ENCODE measurements around the gene APBA2. TPM values are rescaled to one million over a fixed set of nuclear protein-coding genes. Genes with fewer than 3 reads are reported as not detected.

Gene APBA2
- total RNA-seq, 1 donor from 2014 or later, result 5.3 TPM

GRCh38 chr15:28952666-28953491 is 67.1 kb downstream of the APBA2 start:
- Histone ChIP-seq H3K27me3 (ENCODE audit: control insufficient read depth, insufficient read depth, low read length) (no peaks in the 10 kb centered on the region), H3K36me3 (ENCODE audit: control insufficient read depth, insufficient read depth, low read length) (no peaks in the 10 kb centered on the region), H3K4me3 (ENCODE audit: low read depth, low read length) (no peak overlapping the region)
- TF ChIP-seq CTCF (IDR thresholded peaks at IDR 0.05; ENCODE audit: insufficient read depth, low read length, severe bottlenecking), result no peak
- DNase-seq (ENCODE audit: low read depth), result no peak
- no peak for FAIRE-seq

DNA sequence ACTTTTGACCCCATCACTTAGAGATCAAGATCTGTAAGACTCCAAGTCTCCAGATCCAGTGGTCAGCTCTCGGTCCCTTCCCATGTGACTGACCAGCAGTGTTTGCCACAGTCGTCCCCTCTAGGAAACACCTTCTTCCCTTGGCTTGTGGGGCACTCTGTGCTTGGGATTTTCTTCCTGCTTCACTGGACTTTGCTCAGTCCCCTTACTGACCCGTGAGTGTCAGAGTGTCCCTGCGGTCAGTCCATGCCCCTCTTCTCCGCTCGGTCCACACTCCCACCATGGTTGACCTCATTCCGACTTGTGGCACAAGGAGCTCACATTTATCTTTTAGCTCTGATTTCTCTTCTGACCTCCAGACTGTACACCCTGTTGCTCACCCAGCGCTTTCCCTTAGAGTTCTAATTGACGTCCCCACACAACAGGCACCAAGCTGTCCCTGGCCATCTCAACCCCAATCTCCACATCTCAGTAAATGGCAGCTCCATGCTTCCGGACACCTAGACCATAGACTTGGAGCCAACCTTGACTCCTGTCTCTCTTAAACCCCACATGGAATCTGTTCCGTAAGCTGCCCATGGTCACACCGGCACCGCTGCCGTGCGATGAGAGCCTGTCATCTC is 67.9 kb downstream of the APBA2 start:
- Histone ChIP-seq H3K36me3 (ENCODE audit: control insufficient read depth, insufficient read depth, low read length) (no peaks in the 10 kb centered on the region), H3K4me3 (ENCODE audit: low read depth, low read length) (no peak overlapping the region), H3K27me3 (ENCODE audit: control insufficient read depth, insufficient read depth, low read length) (no peaks in the 10 kb centered on the region)
- DNase-seq (ENCODE audit: low read depth), result no peak
- no peak for TF ChIP-seq CTCF (IDR thresholded peaks at IDR 0.05; ENCODE audit: insufficient read depth, low read length, severe bottlenecking)
- FAIRE-seq, result no peak

- Histone ChIP-seq H3K36me3 (ENCODE audit: control insufficient read depth, insufficient read depth, low read length) (no peaks in the 10 kb centered on the region), H3K4me3 (ENCODE audit: low read depth, low read length) (no peak overlapping the region), H3K27me3 (ENCODE audit: control insufficient read depth, insufficient read depth, low read length) (no peaks in the 10 kb centered on the region)
- DNase-seq (ENCODE audit: low read depth) (no peak), FAIRE-seq (no peak)
- TF ChIP-seq CTCF (IDR thresholded peaks at IDR 0.05; ENCODE audit: insufficient read depth, low read length, severe bottlenecking), result no peak
Observed at GRCh38 chr15:28954466-28955159, 68.8 kb downstream of the APBA2 start.

DNA sequence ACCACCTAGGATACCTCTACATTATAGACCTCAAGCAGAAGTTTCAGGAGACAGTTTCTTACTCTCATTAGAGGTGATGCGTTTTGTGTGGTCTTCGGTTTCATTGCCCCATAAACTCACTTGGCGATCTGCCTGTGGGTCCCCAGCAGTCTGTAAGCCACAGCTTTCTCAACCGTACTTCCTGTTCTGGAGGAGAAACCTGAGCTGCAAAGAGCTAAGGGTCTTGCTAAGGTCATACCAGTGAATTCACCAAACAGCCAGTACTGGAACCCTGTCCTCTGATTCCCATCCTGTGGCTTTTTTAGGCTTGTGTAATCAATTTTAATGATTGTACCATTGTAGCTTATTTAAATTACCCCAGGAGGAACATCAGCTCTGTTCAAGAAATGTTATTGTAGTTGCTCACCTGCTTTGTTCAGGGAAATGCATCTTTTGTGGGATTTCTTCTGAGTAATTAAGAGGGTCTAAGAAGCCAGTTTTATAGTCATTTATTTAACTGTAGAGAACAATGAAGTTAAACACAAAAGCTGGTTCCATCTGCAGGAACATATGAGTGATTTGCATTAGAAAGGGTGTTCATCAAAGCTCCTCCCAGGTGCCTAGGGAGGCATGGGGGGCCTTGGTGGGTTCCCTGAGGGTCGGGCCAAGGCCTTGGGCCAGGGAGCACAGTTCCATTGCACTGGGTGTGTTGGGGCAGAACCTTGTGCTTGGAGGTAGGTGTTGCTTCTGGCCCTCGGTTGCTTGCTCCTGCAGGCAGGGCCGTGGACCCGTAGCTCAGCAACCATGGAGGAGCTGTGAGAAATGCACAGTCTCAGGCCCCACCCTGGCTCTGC is 69.6 kb downstream of the APBA2 start:
- no peak for TF ChIP-seq CTCF (IDR thresholded peaks at IDR 0.05; ENCODE audit: insufficient read depth, low read length, severe bottlenecking)
- FAIRE-seq, result peak; percentile 18
- Histone ChIP-seq H3K36me3 (ENCODE audit: control insufficient read depth, insufficient read depth, low read length) (no peaks in the 10 kb centered on the region), H3K4me3 (ENCODE audit: low read depth, low read length) (no peak overlapping the region), H3K27me3 (ENCODE audit: control insufficient read depth, insufficient read depth, low read length) (no peaks in the 10 kb centered on the region)
- DNase-seq (ENCODE audit: low read depth), result no peak

DNA sequence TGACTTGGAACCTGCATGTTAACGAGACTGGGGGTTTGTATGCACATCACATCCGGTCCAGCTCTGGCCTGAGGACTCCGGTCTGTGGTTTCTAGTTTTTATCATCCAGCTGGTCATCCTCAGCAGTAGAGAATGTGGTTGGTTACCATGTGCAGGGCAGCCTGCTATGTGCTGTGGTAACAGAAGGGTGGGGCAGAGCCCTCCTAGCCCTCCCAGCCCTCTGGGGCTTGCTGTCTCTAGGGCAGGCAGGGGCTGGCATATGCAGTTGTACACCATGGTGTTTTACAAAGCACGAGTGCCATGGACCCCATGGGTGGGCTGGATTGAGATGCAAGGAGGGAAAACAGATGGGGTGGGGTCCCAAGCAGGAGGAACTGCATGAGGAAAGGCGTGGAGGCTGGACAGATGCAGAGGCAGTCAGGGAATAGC is 70.2 kb downstream of the APBA2 start:
- Histone ChIP-seq H3K36me3 (ENCODE audit: control insufficient read depth, insufficient read depth, low read length) (no peaks in the 10 kb centered on the region), H3K27me3 (ENCODE audit: control insufficient read depth, insufficient read depth, low read length) (no peaks in the 10 kb centered on the region), H3K4me3 (ENCODE audit: low read depth, low read length) (no peak overlapping the region)
- no peak for TF ChIP-seq CTCF (IDR thresholded peaks at IDR 0.05; ENCODE audit: insufficient read depth, low read length, severe bottlenecking)
- FAIRE-seq, result no peak
- no peak for DNase-seq (ENCODE audit: low read depth)
